ENCODE results near the gene MCF2L. TPM values are rescaled to one million over a fixed set of nuclear protein-coding genes. Genes with fewer than 3 reads are reported as not detected.

The MCF2L gene
- total RNA-seq, 1 donor from 2014 or later = 90.0 TPM

GRCh38 chr13:113090806-113091205 is 121.8 kb downstream of the MCF2L start:
- H3K4me1 Mint-ChIP-seq (ENCODE audit: low read depth) = no peaks in the 10 kb centered on the region
- no peak overlapping the region for H3K27ac Mint-ChIP-seq
- no peak overlapping the region for H3K4me3 Mint-ChIP-seq (ENCODE audit: low read depth)
- no peak for TF ChIP-seq CTCF (IDR thresholded peaks at IDR 0.05; ENCODE audit: unreplicated experiment)
- H3K9me3 Mint-ChIP-seq (ENCODE audit: low read depth) = no peaks in the 10 kb centered on the region
- peaks cover 11% of the 10 kb centered on the region for H3K36me3 Mint-ChIP-seq (ENCODE audit: insufficient read depth)
- no peak for DNase-seq (ENCODE audit: low spot score, unreplicated experiment)
- no peaks in the 10 kb centered on the region for H3K27me3 Mint-ChIP-seq

DNA sequence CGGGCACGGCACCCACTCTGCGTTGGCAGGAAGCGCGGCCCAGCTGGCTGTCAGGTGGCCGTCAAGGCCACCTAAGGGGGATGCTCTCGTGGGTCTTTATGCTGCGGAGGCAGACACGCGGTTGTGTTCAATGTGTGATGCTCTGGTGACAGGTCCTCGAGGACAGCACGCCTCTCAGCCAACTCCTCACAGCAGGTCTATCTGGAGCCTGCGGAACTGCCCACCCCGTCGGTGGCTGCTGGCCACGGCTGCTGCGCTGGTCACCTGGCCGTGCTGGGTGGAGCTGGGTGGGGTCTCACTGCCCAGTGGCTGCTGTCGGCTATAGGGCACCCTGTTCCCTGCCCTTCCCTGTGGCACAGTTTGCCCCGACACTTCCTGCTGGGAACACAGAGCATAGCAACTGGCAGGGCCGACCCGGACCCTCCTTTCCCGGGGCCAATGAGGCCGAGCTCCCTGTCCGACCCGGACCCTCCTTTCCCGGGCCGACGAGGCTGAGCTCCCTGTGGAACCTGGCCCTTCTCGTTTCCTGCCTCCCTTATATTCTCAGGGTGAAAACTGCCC is 122.3 kb downstream of the MCF2L start:
- no peak for DNase-seq (ENCODE audit: low spot score, unreplicated experiment)
- H3K9me3 Mint-ChIP-seq (ENCODE audit: low read depth) = no peaks in the 10 kb centered on the region
- no peak for TF ChIP-seq CTCF (IDR thresholded peaks at IDR 0.05; ENCODE audit: unreplicated experiment)
- H3K4me3 Mint-ChIP-seq (ENCODE audit: low read depth) = no peak overlapping the region
- H3K27me3 Mint-ChIP-seq = no peaks in the 10 kb centered on the region
- H3K4me1 Mint-ChIP-seq (ENCODE audit: low read depth) = no peaks in the 10 kb centered on the region
- H3K27ac Mint-ChIP-seq = no peak overlapping the region
- peaks cover 11% of the 10 kb centered on the region for H3K36me3 Mint-ChIP-seq (ENCODE audit: insufficient read depth)

- no peaks in the 10 kb centered on the region for H3K4me1 Mint-ChIP-seq (ENCODE audit: low read depth)
- no peak overlapping the region for H3K4me3 Mint-ChIP-seq (ENCODE audit: low read depth)
- H3K36me3 Mint-ChIP-seq (ENCODE audit: insufficient read depth) = peaks cover 11% of the 10 kb centered on the region
- no peaks in the 10 kb centered on the region for H3K27me3 Mint-ChIP-seq
- DNase-seq (ENCODE audit: low spot score, unreplicated experiment) = no peak
- H3K9me3 Mint-ChIP-seq (ENCODE audit: low read depth) = no peaks in the 10 kb centered on the region
- H3K27ac Mint-ChIP-seq = no peak overlapping the region
- TF ChIP-seq CTCF (IDR thresholded peaks at IDR 0.05; ENCODE audit: unreplicated experiment) = no peak
These were observed 123.1 kb downstream of the MCF2L start for GRCh38 chr13:113091891-113092775.

DNA sequence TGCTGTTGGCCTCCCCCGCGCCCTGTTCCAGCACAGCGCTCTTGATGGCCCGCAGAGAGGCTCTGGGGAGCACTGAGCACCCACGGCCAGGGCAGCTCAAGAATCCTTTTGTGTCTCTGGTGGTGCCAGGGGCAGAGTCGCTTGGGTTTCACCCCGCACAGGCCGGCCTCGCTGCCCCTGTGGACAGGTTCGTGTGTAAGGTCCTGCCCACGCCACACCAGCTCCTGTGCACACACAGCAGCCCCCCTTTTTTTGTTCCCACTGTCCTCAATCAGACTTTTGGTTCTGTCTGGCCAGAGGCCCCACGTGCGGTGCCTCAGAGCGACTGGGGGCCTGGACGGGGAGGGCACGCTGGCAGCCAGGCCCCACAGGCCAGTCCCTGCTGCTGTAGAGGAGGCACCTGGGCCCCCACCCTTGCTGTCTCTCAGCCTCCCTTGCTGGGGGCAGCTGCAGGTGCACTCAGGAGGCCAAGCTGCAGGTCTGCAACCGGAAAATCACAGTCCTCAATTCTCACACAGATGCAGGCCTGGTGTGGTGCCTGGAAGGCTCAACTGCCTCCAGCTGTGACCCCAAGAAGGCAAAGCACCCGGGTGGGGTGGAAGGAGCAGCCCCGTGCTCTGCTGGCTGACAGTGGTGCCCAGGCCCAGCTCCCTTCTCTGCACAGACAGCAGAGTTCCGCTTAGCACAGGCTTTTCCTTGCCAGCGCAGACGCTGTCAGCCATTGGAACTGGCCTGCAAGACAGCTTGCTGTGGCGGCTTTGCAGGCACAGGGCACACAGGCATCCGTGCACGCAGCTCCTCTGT is 124.0 kb downstream of the MCF2L start:
- no peaks in the 10 kb centered on the region for H3K4me1 Mint-ChIP-seq (ENCODE audit: low read depth)
- no peaks in the 10 kb centered on the region for H3K27me3 Mint-ChIP-seq
- H3K36me3 Mint-ChIP-seq (ENCODE audit: insufficient read depth) = peaks cover 11% of the 10 kb centered on the region
- no peak overlapping the region for H3K27ac Mint-ChIP-seq
- no peak for TF ChIP-seq CTCF (IDR thresholded peaks at IDR 0.05; ENCODE audit: unreplicated experiment)
- no peaks in the 10 kb centered on the region for H3K9me3 Mint-ChIP-seq (ENCODE audit: low read depth)
- DNase-seq (ENCODE audit: low spot score, unreplicated experiment) = no peak
- no peak overlapping the region for H3K4me3 Mint-ChIP-seq (ENCODE audit: low read depth)

Data from progenitor cell of endocrine pancreas (in vitro differentiated cells).